Breast epithelium (tissue), 3 donors: ENCODE measurements around the gene GRIK4.

Experiments used
- CTCF ChIP-seq, 3 donors: fragments of 450-650 bp; IDR thresholded peaks; one replicate each; pipeline ENCODE4 v1.5.1; 2016 to 2017; ENCODE audit warnings: antibody characterized with exemption in 3 of 3, mild to moderate bottlenecking in 3 of 3, moderate library complexity in 3 of 3
- POLR2A ChIP-seq: fragments of 450-650 bp; IDR thresholded peaks from one replicate; pipeline ENCODE4 v1.6.1; 2016; ENCODE audit warnings: antibody characterized with exemption, mild to moderate bottlenecking, moderate library complexity

DNA sequence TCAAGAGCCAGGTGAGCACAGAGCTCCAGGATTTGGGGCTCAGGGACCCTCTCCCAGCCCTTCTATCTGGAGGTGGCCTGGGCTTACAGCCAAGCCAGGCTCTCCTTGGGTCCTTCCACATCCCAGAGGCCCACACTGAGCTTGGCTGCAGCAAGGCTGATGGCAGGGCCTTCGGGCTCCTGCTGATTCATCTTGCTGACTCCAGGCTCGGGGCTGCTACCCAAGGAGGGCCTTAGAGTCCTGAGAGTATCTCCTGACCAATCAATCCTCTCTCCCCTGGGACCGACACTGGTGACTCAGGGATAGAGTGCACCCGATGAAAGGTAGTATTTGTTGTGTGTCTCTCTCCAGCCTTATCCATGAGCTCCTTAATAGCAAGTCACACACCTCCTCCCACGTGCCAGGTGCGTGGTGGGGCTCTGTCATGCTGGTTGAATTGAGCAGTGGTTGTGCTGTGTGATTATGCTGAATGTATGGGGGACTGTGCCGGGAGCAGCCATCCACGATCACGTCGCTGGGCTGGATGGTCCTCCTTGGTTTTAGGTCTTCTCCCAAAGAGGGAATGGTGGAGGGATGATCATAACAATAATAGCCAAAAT lies 62.3 kb downstream of the GRIK4 start:
- no peak for TF ChIP-seq CTCF (IDR thresholded peaks at IDR 0.05)
- TF ChIP-seq POLR2A: no peak
